Measurements from ENCODE around the gene NUCB2. TPM values are rescaled to one million over a fixed set of nuclear protein-coding genes. Genes with fewer than 3 reads are reported as not detected.

Gene NUCB2
- total RNA-seq, 1 donor from 2014 or later = 38.5 TPM

DNA sequence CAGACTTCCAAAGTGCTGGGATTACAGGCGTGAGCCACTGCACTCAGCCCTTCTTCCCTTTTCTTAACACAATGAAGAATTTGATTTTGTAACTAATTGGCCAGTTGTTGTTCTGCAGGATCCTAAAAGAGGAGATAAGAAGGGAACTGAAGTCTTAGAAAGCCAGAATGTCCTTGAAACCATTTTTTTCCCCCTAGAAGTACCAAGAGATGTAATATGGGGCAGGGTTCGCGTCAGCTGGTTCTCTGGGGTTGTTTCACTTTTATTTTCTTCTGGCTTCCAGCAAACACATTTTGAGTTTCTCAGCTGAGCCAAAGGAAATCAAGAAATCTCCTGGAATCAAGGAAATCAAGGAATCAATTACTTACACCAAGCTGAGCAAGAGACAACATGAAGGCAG, 7.6 kb upstream of the NUCB2 start:
- no peak for DNase-seq (ENCODE audit: low read depth)

GRCh38 chr11:17272801-17273200, 3.7 kb upstream of the NUCB2 start:
- DNase-seq (ENCODE audit: low read depth) = peak; percentile 14

GRCh38 chr11:17273211-17273610, 3.3 kb upstream of the NUCB2 start:
- DNase-seq (ENCODE audit: low read depth) = no peak

GRCh38 chr11:17273668-17274282, 2.8 kb upstream of the NUCB2 start:
- peak; percentile 15 for DNase-seq (ENCODE audit: low read depth)

- DNase-seq (ENCODE audit: low read depth) = no peak
These were observed 921 bp upstream of the NUCB2 start for GRCh38 chr11:17275400-17276235.

- DNase-seq (ENCODE audit: low read depth) = peak; percentile 32
These were observed 565 bp downstream of the NUCB2 start for GRCh38 chr11:17277024-17277584.

DNA sequence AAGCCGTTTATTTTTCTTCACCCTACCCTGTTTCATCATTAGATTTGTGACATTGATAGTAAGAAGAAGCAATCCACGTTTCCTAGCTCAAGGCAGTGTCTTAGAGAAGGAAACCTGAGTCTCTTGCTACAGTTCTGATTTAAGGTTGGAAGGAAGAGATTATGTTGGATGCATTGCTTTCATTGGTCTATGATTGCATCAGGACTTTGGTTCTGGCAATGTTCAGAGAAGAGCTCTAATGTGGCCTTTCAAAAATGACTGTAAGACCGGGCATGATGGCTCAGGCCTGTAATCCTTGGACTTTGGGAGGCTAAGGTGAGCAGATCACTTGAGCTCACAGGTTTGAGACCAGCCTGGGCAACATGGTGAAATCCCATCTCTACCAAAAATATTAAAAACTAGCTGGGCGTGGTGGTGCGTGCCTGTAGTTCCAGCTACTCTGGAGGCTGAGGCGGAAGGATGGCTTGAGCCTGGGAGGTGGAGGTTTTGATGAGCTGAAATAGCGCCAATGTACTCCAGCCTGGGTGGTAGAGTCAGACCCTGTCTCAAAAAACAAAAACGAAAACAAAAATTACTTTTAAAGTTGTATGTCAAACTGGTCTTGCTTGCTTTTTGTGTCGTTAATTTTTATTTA, 4.1 kb downstream of the NUCB2 start:
- no peak for DNase-seq (ENCODE audit: low read depth)

GRCh38 chr11:17286332-17286731, 9.8 kb downstream of the NUCB2 start:
- no peak for DNase-seq (ENCODE audit: low read depth)

GRCh38 chr11:17287058-17287457, 10.5 kb downstream of the NUCB2 start:
- DNase-seq (ENCODE audit: low read depth) = no peak

- DNase-seq (ENCODE audit: low read depth) = no peak
These were observed 15.2 kb downstream of the NUCB2 start for GRCh38 chr11:17291710-17292109.

DNA sequence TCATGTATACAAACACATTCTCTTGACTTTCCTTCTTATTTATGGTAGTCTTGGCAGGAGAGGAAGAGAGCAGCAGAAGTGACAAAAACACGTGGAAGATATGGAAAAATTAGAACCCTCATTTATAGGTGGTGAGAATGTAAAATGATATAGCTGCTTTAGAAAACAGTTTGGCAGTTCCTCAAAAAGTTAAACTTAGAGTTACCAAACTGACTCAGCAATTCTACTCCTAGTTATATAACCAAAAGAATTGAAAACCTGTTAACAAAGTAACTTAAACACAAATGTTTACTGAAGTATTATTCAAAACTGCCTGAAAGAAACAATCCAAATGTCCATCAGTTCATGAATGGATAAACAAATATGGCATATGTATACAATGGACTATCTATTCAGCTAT, 16.8 kb downstream of the NUCB2 start:
- no peak for DNase-seq (ENCODE audit: low read depth)

DNA sequence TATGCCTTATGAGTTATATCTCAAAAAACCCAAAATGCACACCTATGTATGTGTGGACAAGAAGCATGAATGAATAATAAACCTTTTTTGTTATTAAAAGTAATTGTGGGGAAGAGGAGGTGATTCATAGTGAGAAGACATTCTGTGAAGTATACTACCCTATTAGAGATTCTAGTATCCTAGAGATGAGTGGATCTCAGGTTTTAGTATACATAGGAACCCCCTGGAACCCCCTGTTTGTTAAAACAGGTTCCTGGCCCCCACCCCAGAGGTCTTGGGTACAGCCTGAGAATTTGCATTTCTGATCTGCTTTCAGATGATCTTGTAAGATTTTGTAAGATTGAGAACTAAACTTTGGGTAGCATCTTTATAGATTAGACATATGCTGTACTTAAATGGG, 17.5 kb downstream of the NUCB2 start:
- DNase-seq (ENCODE audit: low read depth) = no peak

DNA sequence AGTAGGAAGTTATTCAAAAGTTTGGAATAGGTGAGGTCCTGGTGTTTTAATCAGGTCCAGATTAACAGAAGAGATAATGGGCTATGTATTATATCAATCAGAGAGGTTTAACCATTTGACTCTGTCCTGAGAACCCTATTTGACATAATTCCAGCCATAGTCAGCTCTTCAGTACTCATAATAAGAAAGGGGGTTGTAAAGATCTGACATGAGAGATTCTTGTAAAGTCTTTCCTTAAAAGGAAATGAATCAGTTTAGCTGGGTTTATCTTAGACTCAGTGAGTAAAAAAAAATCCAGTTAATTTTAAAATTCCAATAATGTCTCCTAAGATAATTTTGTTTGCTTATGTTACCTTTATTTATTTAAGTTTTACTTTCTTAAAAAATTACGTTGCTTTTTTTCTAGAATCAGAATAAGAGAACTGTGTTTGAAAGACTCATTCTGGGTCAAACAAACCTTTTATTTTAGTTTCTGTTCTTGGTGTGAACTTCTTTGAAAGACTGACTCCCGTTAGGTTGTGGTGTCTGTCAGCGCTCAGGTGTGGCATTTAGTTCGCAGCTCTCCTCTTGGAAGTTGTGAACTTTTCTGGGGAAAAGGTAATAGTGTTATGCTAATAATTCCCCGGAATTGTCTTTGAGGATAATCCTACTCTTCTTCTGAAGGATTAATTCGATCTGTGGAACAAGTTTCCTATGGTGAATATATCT, 20.5 kb downstream of the NUCB2 start:
- no peak for DNase-seq (ENCODE audit: low read depth)

DNA sequence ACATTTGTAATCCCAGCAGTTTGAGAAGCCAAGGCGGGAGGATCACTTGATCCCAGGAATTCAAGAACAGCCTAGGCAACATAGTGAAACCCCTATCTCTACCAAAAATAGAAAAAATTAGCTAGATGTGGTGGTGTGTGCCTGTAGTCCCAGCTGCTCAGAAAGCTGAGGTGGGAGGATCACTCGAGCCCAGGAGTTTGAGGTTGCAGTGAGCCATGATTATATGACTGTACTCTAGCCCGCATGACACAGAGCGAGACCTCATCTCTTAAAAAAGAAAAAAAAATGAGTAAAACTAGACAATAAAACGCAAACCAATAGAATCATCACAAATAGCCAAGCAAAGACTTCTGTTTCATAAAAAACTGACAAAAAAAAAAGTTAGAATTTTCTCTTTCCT, 21.8 kb downstream of the NUCB2 start:
- DNase-seq (ENCODE audit: low read depth) = no peak

DNA sequence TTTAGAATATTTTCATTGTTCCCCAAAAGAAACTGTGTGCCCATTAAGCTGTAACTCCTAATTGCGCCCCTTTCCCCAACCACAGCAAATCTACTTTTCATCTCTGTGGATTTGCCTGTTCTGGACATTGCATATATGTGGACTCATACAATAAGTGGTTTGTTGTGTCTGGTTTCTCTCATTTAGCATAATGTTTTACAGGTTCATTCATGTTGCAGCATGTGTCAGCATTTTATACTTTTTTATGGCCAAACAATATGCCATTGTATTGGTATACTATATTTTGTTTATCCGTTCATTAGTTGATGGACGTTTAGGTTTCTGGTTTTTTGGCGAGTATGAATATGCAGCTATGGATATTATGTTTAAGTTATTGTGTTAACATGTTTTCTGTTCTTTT, 23.8 kb downstream of the NUCB2 start:
- no peak for DNase-seq (ENCODE audit: low read depth)

GRCh38 chr11:17313349-17314231, 37.1 kb downstream of the NUCB2 start:
- DNase-seq (ENCODE audit: low read depth) = no peak

DNA sequence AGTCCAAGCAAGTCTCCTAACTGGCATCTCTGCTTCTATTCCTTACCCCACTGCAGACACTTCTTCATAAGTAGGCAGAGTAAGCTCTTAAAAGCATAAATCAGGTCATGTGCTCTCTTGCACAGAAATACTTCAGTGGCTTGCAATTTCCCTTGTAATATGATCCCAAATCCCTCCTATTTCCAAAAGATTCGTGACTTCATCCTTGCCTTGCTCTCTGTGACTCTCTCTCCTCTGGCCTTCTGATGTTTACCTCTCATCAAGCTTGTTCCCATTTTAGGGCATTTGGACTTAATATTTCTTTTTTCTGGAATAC, 37.7 kb downstream of the NUCB2 start:
- DNase-seq (ENCODE audit: low read depth) = peak; percentile 36

GRCh38 chr11:17314904-17315426, 38.4 kb downstream of the NUCB2 start:
- DNase-seq (ENCODE audit: low read depth) = no peak

- DNase-seq (ENCODE audit: low read depth) = no peak
These were observed 52.4 kb downstream of the NUCB2 start for GRCh38 chr11:17328871-17329494.

GRCh38 chr11:17331669-17332068, 55.1 kb downstream of the NUCB2 start:
- DNase-seq (ENCODE audit: low read depth) = peak; percentile 7
